Measurements from ENCODE around the gene FEZF1. TPM values are rescaled to one million over a fixed set of nuclear protein-coding genes. Genes with fewer than 3 reads are reported as not detected.

FEZF1 gene
- total and polyA plus RNA-seq, 12 donors: not detected

DNA sequence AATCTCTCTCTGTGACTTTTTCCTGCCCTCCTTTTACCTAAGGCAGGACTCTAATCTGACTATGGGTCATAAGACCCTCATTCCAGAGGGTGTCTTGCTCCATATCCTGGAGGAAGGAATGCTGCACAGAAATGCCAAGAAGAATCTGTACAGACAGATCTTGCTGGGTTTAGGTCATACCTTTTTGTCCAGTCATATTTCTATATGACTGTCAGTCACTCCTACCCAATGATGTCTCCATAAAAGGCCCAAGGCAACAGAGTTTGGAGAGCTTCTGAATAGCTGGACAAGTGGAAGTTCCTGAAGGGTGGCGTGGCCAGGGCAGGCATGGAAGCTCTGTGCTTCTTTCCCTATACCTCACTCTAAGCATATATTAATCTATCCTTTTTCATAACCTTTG, 47.5 kb downstream of the FEZF1 start:
- ATAC-seq (no peak), DNase-seq (no peak)
- no peak overlapping the region for H3K4me3 ChIP-seq
- intact Hi-C loops (cut with DNase I): no loop called here
- H3K27ac ChIP-seq: no peak overlapping the region
- H3K9me3 ChIP-seq: no peaks in the 10 kb centered on the region
- no peaks in the 10 kb centered on the region for H3K4me1 ChIP-seq
- no peaks in the 10 kb centered on the region for H3K36me3 ChIP-seq
- TF ChIP-seq, protein P1, sequence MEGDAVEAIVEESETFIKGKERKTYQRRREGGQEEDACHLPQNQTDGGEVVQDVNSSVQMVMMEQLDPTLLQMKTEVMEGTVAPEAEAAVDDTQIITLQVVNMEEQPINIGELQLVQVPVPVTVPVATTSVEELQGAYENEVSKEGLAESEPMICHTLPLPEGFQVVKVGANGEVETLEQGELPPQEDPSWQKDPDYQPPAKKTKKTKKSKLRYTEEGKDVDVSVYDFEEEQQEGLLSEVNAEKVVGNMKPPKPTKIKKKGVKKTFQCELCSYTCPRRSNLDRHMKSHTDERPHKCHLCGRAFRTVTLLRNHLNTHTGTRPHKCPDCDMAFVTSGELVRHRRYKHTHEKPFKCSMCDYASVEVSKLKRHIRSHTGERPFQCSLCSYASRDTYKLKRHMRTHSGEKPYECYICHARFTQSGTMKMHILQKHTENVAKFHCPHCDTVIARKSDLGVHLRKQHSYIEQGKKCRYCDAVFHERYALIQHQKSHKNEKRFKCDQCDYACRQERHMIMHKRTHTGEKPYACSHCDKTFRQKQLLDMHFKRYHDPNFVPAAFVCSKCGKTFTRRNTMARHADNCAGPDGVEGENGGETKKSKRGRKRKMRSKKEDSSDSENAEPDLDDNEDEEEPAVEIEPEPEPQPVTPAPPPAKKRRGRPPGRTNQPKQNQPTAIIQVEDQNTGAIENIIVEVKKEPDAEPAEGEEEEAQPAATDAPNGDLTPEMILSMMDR (IDR thresholded peaks at IDR 0.05): no peak
- 65 to 78% methylated on average over 1 of the region's 1 CpG for WGBS, 2 donors
- peaks cover 0 to 32% (median 0%) of the 10 kb centered on the region in 7 donors for H3K27me3 ChIP-seq

DNA sequence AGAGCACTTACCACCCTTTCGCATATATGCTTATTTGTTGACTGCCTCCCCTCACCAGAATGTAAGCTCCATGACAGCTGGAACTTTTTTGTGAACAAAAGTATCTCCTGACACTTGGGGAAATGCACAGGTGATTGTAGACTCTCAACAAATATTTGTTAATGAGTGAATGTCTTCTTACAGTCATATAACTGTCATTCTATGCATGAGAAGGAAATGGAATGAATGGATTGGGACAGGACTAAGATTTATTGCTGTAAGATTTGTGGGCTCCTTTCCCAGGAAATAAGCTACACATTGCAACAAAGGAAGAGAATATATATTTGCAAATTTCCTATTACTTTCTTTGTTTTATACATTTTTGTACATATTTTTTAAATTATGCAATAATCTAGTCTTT, 48.5 kb downstream of the FEZF1 start:
- 72 to 94% methylated on average over 1 of the region's 1 CpG for WGBS, 2 donors
- DNase-seq (no peak), ATAC-seq (no peak)
- Histone ChIP-seq H3K36me3 (no peaks in the 10 kb centered on the region), H3K4me3 (no peak overlapping the region), H3K4me1 (no peaks in the 10 kb centered on the region), H3K9me3 (no peaks in the 10 kb centered on the region), H3K27me3 (peaks cover 0 to 24% (median 0%) of the 10 kb centered on the region in 7 donors), H3K27ac (no peak overlapping the region)
- TF ChIP-seq, protein P1 (IDR thresholded peaks at IDR 0.05): no peak
- intact Hi-C loops (cut with DNase I): no loop called here

DNA sequence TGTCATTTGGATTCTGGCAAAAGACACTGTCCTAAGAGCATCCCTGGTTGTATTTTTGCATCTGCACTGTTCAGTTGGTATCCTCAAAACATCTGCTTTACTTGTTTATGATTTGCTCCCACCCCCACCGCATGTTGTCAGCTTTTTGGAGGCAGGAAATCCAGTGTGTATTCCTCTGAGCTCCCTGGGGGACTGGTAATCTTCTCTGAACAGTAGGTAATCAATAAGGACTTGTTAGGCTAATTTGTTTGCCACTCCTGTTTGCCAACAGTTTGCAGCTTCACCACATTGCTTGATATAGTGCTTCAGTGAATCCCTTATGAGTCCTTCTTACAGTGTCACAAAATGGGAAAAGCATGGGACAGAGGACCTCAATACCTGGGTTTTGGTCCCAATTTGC, 49.1 kb downstream of the FEZF1 start:
- H3K27me3 ChIP-seq: peaks cover 0 to 19% (median 0%) of the 10 kb centered on the region in 7 donors
- no peak overlapping the region for H3K4me3 ChIP-seq
- intact Hi-C loops (cut with DNase I): no loop called here
- ATAC-seq: no peak
- H3K9me3 ChIP-seq: no peaks in the 10 kb centered on the region
- TF ChIP-seq, protein P1 (IDR thresholded peaks at IDR 0.05): no peak
- no peak overlapping the region for H3K27ac ChIP-seq
- no peak for DNase-seq
- H3K4me1 ChIP-seq: no peaks in the 10 kb centered on the region
- H3K36me3 ChIP-seq: no peaks in the 10 kb centered on the region
- WGBS, 2 donors: 0 to 2% methylated on average over 1 of the region's 1 CpG

Other genes starting within 250 kb of the FEZF1 start
- 10 to 100 TPM; 14.6 to 48.1 (median 29.1) TPM for gene AASS, start 160.5 kb downstream of the FEZF1 start, total RNA-seq
- 10 to 100 TPM; 14.9 to 37.5 TPM for gene AASS, start 160.5 kb downstream of the FEZF1 start, polyA plus RNA-seq

Data from heart right ventricle (tissue), 16 donors.